IMR-90 (cell line): ENCODE measurements around the gene ZNF276. TPM values are rescaled to one million over a fixed set of nuclear protein-coding genes. Genes with fewer than 3 reads are reported as not detected.
A peak's percentile ranks its signal among the peaks of the same experiment; 100 is the strongest.
"Not testable (repeated sequence)": the region's sequence is repeated elsewhere in the genome, so short reads cannot be mapped to it uniquely, and the experiment has no call there.

ENCODE experiments used
- ATAC-seq: fragments of 200-7000 bp; cut with Tn5 transposase; 2 replicates; pipeline ENCODE4 v1.9.1; 2020; ENCODE audit warnings: low read depth, mild to moderate bottlenecking, moderate library complexity
- BruUV-seq: library from RNA; stranded (reverse); fragments of 400-500 nt; replicated peaks from 2 replicates; lab custom pipeline; 2021; lab: Mats Ljungman, UMichigan
- CTCF ChIA-PET: fragments of 300-600 bp; formaldehyde crosslinking; extraction: SDS; loops from one replicate; lab custom pipeline; 2021; ENCODE audit warnings: antibody characterized with exemption; lab: Yijun Ruan, JAX
- POLR2A ChIA-PET: fragments of 300-600 bp; sonication (Branson Sonifier 250); formaldehyde crosslinking; loops from one replicate; lab custom pipeline; 2022; ENCODE audit warnings: antibody characterized with exemption; ENCODE audit not compliant: unreplicated experiment; lab: Charles Lee
- DNase-seq: peaks from one replicate; pipeline ENCODE4 v3.0.0; 2013
- H2AFZ ChIP-seq: replicated peaks from 2 replicates; pipeline ENCODE3; 2013; ENCODE audit warnings: low read length, mild to moderate bottlenecking; ENCODE audit not compliant: poor library complexity
- H2AK5ac ChIP-seq: 2 replicates; pipeline ENCODE4 v1.6.1; 2013; ENCODE audit warnings: low read depth, low read length, inconsistent platforms
- H2AK9ac ChIP-seq: replicated peaks from 2 replicates; pipeline ENCODE3; 2013; ENCODE audit warnings: mild to moderate bottlenecking, low read depth, low read length, moderate library complexity; ENCODE audit not compliant: poor library complexity
- H2BK120ac ChIP-seq: 2 replicates; pipeline ENCODE4 v1.6.1; 2013; ENCODE audit warnings: low read depth, low read length, inconsistent platforms
- H2BK15ac ChIP-seq: 3 replicates; pipeline ENCODE4 v1.6.1; 2013; ENCODE audit warnings: low read depth, low read length, inconsistent platforms
- H2BK20ac ChIP-seq: 2 replicates; pipeline ENCODE4 v1.6.1; 2013; ENCODE audit warnings: low read depth, mild to moderate bottlenecking, inconsistent platforms, low read length, moderate library complexity
- H2BK5ac ChIP-seq: 2 replicates; pipeline ENCODE4 v1.6.1; 2013; ENCODE audit warnings: mild to moderate bottlenecking, low read depth, low read length, inconsistent platforms; ENCODE audit not compliant: poor library complexity, severe bottlenecking
- H3K14ac ChIP-seq: replicated peaks from 2 replicates; pipeline ENCODE4 v1.6.1; 2013; ENCODE audit warnings: low read depth, low read length, inconsistent platforms
- H3K18ac ChIP-seq: 2 replicates; pipeline ENCODE4 v1.6.1; 2013; ENCODE audit warnings: low read depth, low read length, control low read depth
- H3K23ac ChIP-seq: 2 replicates; pipeline ENCODE4 v1.6.1; 2013; ENCODE audit warnings: low read depth, low read length, inconsistent platforms
- H3K27ac ChIP-seq: 2 replicates; pipeline ENCODE4 v1.5.1; 2013; ENCODE audit warnings: mild to moderate bottlenecking, control low read depth, low read length; ENCODE audit not compliant: insufficient read depth
- H3K27me3 ChIP-seq: 2 replicates; pipeline ENCODE4 v1.6.1; 2013; ENCODE audit warnings: low read length; ENCODE audit not compliant: control insufficient read depth, insufficient read depth
- H3K36me3 ChIP-seq: 2 replicates; pipeline ENCODE4 v1.6.1; 2013; ENCODE audit warnings: low read length, mixed read lengths; ENCODE audit not compliant: control insufficient read depth, insufficient read depth
- H3K4ac ChIP-seq: 2 replicates; pipeline ENCODE4 v1.6.1; 2013; ENCODE audit warnings: low read depth, low read length, inconsistent platforms
- H3K4me1 ChIP-seq: 2 replicates; pipeline ENCODE4 v1.6.1; 2013; ENCODE audit warnings: low read length, mixed read lengths; ENCODE audit not compliant: control insufficient read depth, insufficient read depth
- H3K4me2 ChIP-seq: 2 replicates; pipeline ENCODE4 v1.6.1; 2013; ENCODE audit warnings: low read depth, mild to moderate bottlenecking, control low read depth, low read length, moderate library complexity
- H3K4me3 ChIP-seq: 2 replicates; pipeline ENCODE4 v1.5.1; 2013; ENCODE audit warnings: low read depth, mild to moderate bottlenecking, control low read depth, low read length, moderate library complexity; ENCODE audit not compliant: insufficient read depth
- H3K56ac ChIP-seq: 2 replicates; pipeline ENCODE4 v1.6.1; 2013; ENCODE audit warnings: low read length, inconsistent platforms; ENCODE audit not compliant: insufficient read depth; ENCODE audit errors: extremely low read depth
- H3K79me1 ChIP-seq, 2 experiments: 2 replicates each; pipeline ENCODE4 v1.6.1; 2013; ENCODE audit warnings: low read length in 2 of 2, inconsistent platforms in 1 of 2, low read depth in 1 of 2
- H3K9ac ChIP-seq: 2 replicates; pipeline ENCODE4 v1.6.1; 2013; ENCODE audit warnings: low read depth, low read length, control low read depth
- H3K9me1 ChIP-seq: 2 replicates; pipeline ENCODE4 v1.6.1; 2013; ENCODE audit warnings: low read length, inconsistent platforms; ENCODE audit not compliant: insufficient read depth
- H3K9me3 ChIP-seq: 2 replicates; pipeline ENCODE4 v1.6.1; 2013; ENCODE audit warnings: low read length; ENCODE audit not compliant: control insufficient read depth, insufficient read depth
- H4K20me1 ChIP-seq: 2 replicates; pipeline ENCODE4 v1.6.1; 2013; ENCODE audit warnings: low read length, inconsistent platforms; ENCODE audit not compliant: insufficient read depth
- H4K5ac ChIP-seq: 2 replicates; pipeline ENCODE4 v1.6.1; 2013; ENCODE audit warnings: mild to moderate bottlenecking, low read depth, low read length, control low read depth
- H4K8ac ChIP-seq, 2 experiments: 2 replicates each; pipeline ENCODE4 v1.6.1; 2013; ENCODE audit warnings: low read depth in 2 of 2, low read length in 2 of 2, control low read depth in 1 of 2, inconsistent platforms in 1 of 2
- H4K91ac ChIP-seq: 2 replicates; pipeline ENCODE4 v1.6.1; 2013; ENCODE audit warnings: low read depth, low read length, inconsistent platforms; ENCODE audit not compliant: insufficient read depth
- BHLHE40 ChIP-seq: fragments of 150-350 bp; IDR thresholded peaks from 2 replicates; pipeline ENCODE4 v1.6.1; 2016; ENCODE audit warnings: mild to moderate bottlenecking, low read depth, low read length
- CEBPB ChIP-seq: IDR thresholded peaks from 2 replicates; pipeline ENCODE4 v1.6.1; 2012; ENCODE audit warnings: low read depth, low read length, improper control_type of control experiment
- CHD1 ChIP-seq: IDR thresholded peaks from 2 replicates; pipeline ENCODE4 v1.6.1; 2012; ENCODE audit warnings: low read depth, low read length, improper control_type of control experiment
- MAFK ChIP-seq: IDR thresholded peaks from 2 replicates; pipeline ENCODE4 v1.6.1; 2012; ENCODE audit warnings: low read depth, low read length, improper control_type of control experiment
- MAZ ChIP-seq: IDR thresholded peaks from 2 replicates; pipeline ENCODE4 v1.6.1; 2012; ENCODE audit warnings: low read depth, mild to moderate bottlenecking, low read length, improper control_type of control experiment, moderate library complexity, borderline replicate concordance
- NFE2L2 ChIP-seq: fragments of 150-350 bp; IDR thresholded peaks from 2 replicates; pipeline ENCODE4 v1.6.1; 2016; ENCODE audit warnings: low read depth, mild to moderate bottlenecking, low read length
- POLR2A ChIP-seq: IDR thresholded peaks from 2 replicates; pipeline ENCODE4 v1.6.1; 2012; ENCODE audit warnings: mild to moderate bottlenecking, low read depth, low read length
- RAD21 ChIP-seq: IDR thresholded peaks from 2 replicates; pipeline ENCODE4 v1.6.1; 2012; ENCODE audit warnings: low read length, improper control_type of control experiment
- RCOR1 ChIP-seq: IDR thresholded peaks from 2 replicates; pipeline ENCODE4 v1.6.1; 2012; ENCODE audit warnings: mild to moderate bottlenecking, low read length, improper control_type of control experiment; ENCODE audit not compliant: insufficient replicate concordance
- SMC3 ChIP-seq: fragments of 150-350 bp; IDR thresholded peaks from 2 replicates; pipeline ENCODE4 v1.6.1; 2016; ENCODE audit warnings: low read depth, mild to moderate bottlenecking, antibody characterized with exemption, low read length, moderate library complexity
- WGBS, 2 experiments: methylation state at CpG; one replicate each; pipeline versions ENCODE4 v1.1.5 to v1.1.7; 2013; ENCODE audit warnings: missing lambda C conversion rate in 2 of 2; ENCODE audit not compliant: insufficient read length in 1 of 2; ENCODE audit errors: extremely low coverage in 2 of 2; 5-methylcytosine and 5-hydroxymethylcytosine counted together
- dilution Hi-C: fragments of 300-500 bp; cut with HindIII; formaldehyde crosslinking; loops from one replicate; pipeline ENCODE4 v1.14.3; 2018; ENCODE audit warnings: low sequenced_read_pairs; ENCODE audit not compliant: unreplicated experiment
- in situ Hi-C: fragments of 300-500 bp; cut with MboI; formaldehyde crosslinking; loops from 3 replicates; pipeline ENCODE4 v1.14.3; 2019; ENCODE audit warnings: low sequenced_read_pairs, inconsistent platforms, mixed read lengths
- intact Hi-C: fragments of 100-400 bp; cut with micrococcal nuclease; formaldehyde crosslinking; loops from 2 replicates; pipeline ENCODE4 v1.10.0; 2022
- polyA plus RNA-seq, 3 experiments: library from polyadenylated mRNA; depleted of rRNA; stranded (reverse); fragments of >200 nt; gene quantifications; 2 replicates each; pipeline ENCODE4 v1.2.3, GENCODE V29; 2012; ENCODE audit warnings: low replicate concordance in 1 of 3
- total RNA-seq: library from RNA; depleted of rRNA; stranded (reverse); fragments of >200 nt; gene quantifications from 2 replicates; pipeline ENCODE4 v1.2.3, GENCODE V29; 2012

ZNF276 gene
- total and polyA plus RNA-seq, 2 of the 4 experiments (the other 2 are of a cell fraction), result 4.1 to 18.6 TPM

GRCh38 chr16:89775223-89775622, 53.9 kb downstream of the ZNF276 start:
- no peak overlapping the region for H2BK20ac ChIP-seq
- H3K4ac ChIP-seq, result no peak overlapping the region
- H2BK120ac ChIP-seq, result no peak overlapping the region
- no peak overlapping the region for H2BK15ac ChIP-seq
- no peak overlapping the region for H2BK5ac ChIP-seq
- TF ChIP-seq CHD1, result no peak
- no peak for TF ChIP-seq MAZ
- TF ChIP-seq RAD21, result no peak
- TF ChIP-seq CEBPB, result no peak
- no peak for TF ChIP-seq MAFK
- TF ChIP-seq SMC3, result no peak
- no peak for TF ChIP-seq POLR2A
- TF ChIP-seq NFE2L2, result no peak
- no peak for TF ChIP-seq RCOR1
- no peak for TF ChIP-seq BHLHE40
- H3K27me3 ChIP-seq, result no peaks in the 10 kb centered on the region
- ATAC-seq (no peak), DNase-seq (no peak)
- intact Hi-C loops (no loop called here), dilution Hi-C loops (no loop called here), in situ Hi-C loops (no loop called here)
- no peak overlapping the region for H3K9ac ChIP-seq
- no peak overlapping the region for H4K91ac ChIP-seq
- no peak overlapping the region for H4K5ac ChIP-seq
- ChIA-PET CTCF (interaction anchor here (1.0 kb wide), 1 partner anchor 75 kb away, joined by 3 read pairs; no protein-coding TSS in a partner anchor), POLR2A (no interaction called here)
- no peak overlapping the region for H4K8ac ChIP-seq
- H4K20me1 ChIP-seq, result no peaks in the 10 kb centered on the region
- no peaks in the 10 kb centered on the region for H3K79me1 ChIP-seq
- no peak overlapping the region for H3K14ac ChIP-seq
- H2AK9ac ChIP-seq, result peak overlapping the region; percentile 15
- H3K27ac ChIP-seq, result no peak overlapping the region
- no peaks in the 10 kb centered on the region for H3K9me3 ChIP-seq
- H3K4me3 ChIP-seq, result no peak overlapping the region
- H3K4me2 ChIP-seq, result no peak overlapping the region
- H3K4me1 ChIP-seq, result no peaks in the 10 kb centered on the region
- H2AK5ac ChIP-seq, result no peak overlapping the region
- H2AFZ ChIP-seq, result peak overlapping the region; percentile 35
- no peak overlapping the region for H3K18ac ChIP-seq
- no peak overlapping the region for H3K56ac ChIP-seq
- no TSS peak for BruUV-seq
- peaks cover 44% of the 10 kb centered on the region for H3K36me3 ChIP-seq
- no peak overlapping the region for H3K23ac ChIP-seq
- H3K9me1 ChIP-seq, result no peaks in the 10 kb centered on the region
- 96% methylated on average over 10 of the region's 13 CpGs; no CpG with 5 or more reads in 1 of the 2 experiments for WGBS, 2 experiments

GRCh38 chr16:89778211-89778610, 56.9 kb downstream of the ZNF276 start:
- H3K23ac ChIP-seq, H3K4ac ChIP-seq, H3K4me1 ChIP-seq, H3K27me3 ChIP-seq, intact Hi-C loops, H3K56ac ChIP-seq, ATAC-seq, H3K18ac ChIP-seq, H3K9ac ChIP-seq, H4K91ac ChIP-seq, H2BK5ac ChIP-seq, in situ Hi-C loops, DNase-seq, H2BK120ac ChIP-seq, H2AFZ ChIP-seq, H2BK20ac ChIP-seq, H3K79me1 ChIP-seq, H2AK9ac ChIP-seq, H3K27ac ChIP-seq, H3K9me1 ChIP-seq, H3K14ac ChIP-seq, H2AK5ac ChIP-seq, H4K20me1 ChIP-seq, H4K5ac ChIP-seq, H3K9me3 ChIP-seq, dilution Hi-C loops, H2BK15ac ChIP-seq, POLR2A ChIA-PET, H3K4me3 ChIP-seq, H3K4me2 ChIP-seq, BruUV-seq, CTCF ChIA-PET, H4K8ac ChIP-seq: not testable (repeated sequence)
- H3K36me3 ChIP-seq, result peaks cover 39% of the 10 kb centered on the region
- no CpG with 5 or more reads among the region's 5 CpGs for WGBS, 2 experiments
